Epithelial cell of prostate (primary cell): ENCODE measurements around the gene NR3C1.

ENCODE experiments used
- DNase-seq: peaks from one replicate; pipeline ENCODE4 v3.0.0-alpha.2; 2011; ENCODE audit warnings: low read depth, low spot score
- H3K27ac ChIP-seq: fragments of 450-650 bp; 2 replicates; pipeline ENCODE4 v1.5.1; 2017; ENCODE audit warnings: mild to moderate bottlenecking

The NR3C1 gene

DNA sequence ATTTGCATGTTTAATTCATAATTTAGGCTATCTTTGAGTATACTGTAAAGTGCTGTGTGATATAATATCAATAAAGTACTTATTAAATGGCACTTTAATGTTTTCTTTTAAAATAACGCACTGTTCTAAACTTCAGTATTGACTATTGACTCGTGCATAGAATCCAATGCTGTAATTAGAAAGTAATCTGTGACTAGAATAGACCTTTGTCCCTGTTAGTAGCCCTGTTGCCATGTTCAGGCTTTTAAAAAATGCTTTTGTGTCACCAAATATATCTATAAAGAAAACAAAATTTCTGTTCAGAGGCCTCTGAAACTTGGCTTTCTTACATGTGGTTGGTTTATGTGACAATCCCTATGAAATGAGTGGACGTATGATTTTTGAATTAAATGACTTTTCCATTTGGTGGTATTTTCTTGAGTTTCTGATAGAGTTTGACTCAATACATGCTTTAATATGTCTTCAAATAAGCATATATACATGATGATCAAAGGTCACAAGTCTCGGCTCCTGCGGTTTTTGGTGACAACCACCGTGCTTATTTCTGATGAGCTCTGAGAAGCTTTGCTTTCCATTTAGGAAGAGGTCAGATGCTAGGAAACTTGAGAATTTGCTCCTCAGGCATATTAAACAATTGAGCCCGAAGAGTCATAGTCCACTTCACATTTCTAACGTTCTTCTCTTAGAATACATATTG, 174.7 kb downstream of the NR3C1 start:
- DNase-seq: no peak
- no peak overlapping the region for H3K27ac ChIP-seq
